HepG2 (cell line): Measurements from ENCODE around the gene DRC7. TPM values are rescaled to one million over a fixed set of nuclear protein-coding genes. Genes with fewer than 3 reads are reported as not detected.

ENCODE experiments used
- GTF3A ChIP-seq: sonication (generic); formaldehyde crosslinking; conservative IDR thresholded peaks from 2 replicates; pipeline ENCODE4 v1.4.0; 2020; ENCODE audit warnings: mild to moderate bottlenecking, missing genetic modification reagents
- GZF1 ChIP-seq: sonication (generic); formaldehyde crosslinking; IDR thresholded peaks from 2 replicates; pipeline ENCODE4 v1.5.1; 2020; ENCODE audit warnings: mild to moderate bottlenecking, missing genetic modification reagents
- PRMT3 ChIP-seq: sonication (generic); formaldehyde crosslinking; IDR thresholded peaks from 2 replicates; pipeline ENCODE4 v1.8.1; 2022; ENCODE audit warnings: low read depth, mild to moderate bottlenecking, moderate library complexity, missing genetic modification reagents, borderline replicate concordance
- REL ChIP-seq: sonication (generic); formaldehyde crosslinking; conservative IDR thresholded peaks from 2 replicates; pipeline ENCODE4 v1.8.0; 2022; ENCODE audit warnings: mild to moderate bottlenecking, missing genetic modification reagents, moderate library complexity
- RFXAP ChIP-seq: sonication (generic); formaldehyde crosslinking; IDR thresholded peaks from 2 replicates; pipeline ENCODE4 v1.4.0; 2020; ENCODE audit warnings: missing genetic modification reagents, borderline replicate concordance
- SNAI1 ChIP-seq: sonication (generic); formaldehyde crosslinking; IDR thresholded peaks from 2 replicates; pipeline ENCODE4 v1.5.0; 2020; ENCODE audit warnings: mild to moderate bottlenecking, missing genetic modification reagents, borderline replicate concordance
- SNRNP70 ChIP-seq: fragments of 200-400 bp; formaldehyde crosslinking; IDR thresholded peaks from 2 replicates; pipeline ENCODE4 v1.6.1; 2017; ENCODE audit warnings: mild to moderate bottlenecking, low read depth, low read length, moderate library complexity
- TEAD2 ChIP-seq: sonication (generic); formaldehyde crosslinking; IDR thresholded peaks from 2 replicates; pipeline ENCODE4 v1.9.0; 2021; ENCODE audit warnings: missing genetic modification reagents
- THAP9 ChIP-seq: sonication (generic); formaldehyde crosslinking; IDR thresholded peaks from 2 replicates; pipeline ENCODE4; 2020; ENCODE audit warnings: missing genetic modification reagents, mild to moderate bottlenecking, borderline replicate concordance
- ZBTB46 ChIP-seq: sonication (generic); formaldehyde crosslinking; IDR thresholded peaks from 2 replicates; pipeline ENCODE4 v1.4.0; 2020; ENCODE audit warnings: mild to moderate bottlenecking, missing genetic modification reagents, borderline replicate concordance
- ZC3H13 ChIP-seq: sonication (generic); formaldehyde crosslinking; IDR thresholded peaks from 2 replicates; pipeline ENCODE4 v1.8.1; 2023; ENCODE audit warnings: mild to moderate bottlenecking, missing genetic modification reagents, moderate library complexity
- ZNF30 ChIP-seq: sonication (generic); formaldehyde crosslinking; IDR thresholded peaks from 2 replicates; pipeline ENCODE4 v1.5.0; 2020; ENCODE audit warnings: mild to moderate bottlenecking, missing genetic modification reagents
- ZNF543 ChIP-seq: sonication (generic); formaldehyde crosslinking; IDR thresholded peaks from 2 replicates; pipeline ENCODE4 v1.4.0; 2020; ENCODE audit warnings: mild to moderate bottlenecking, missing genetic modification reagents
- ZNF563 ChIP-seq: sonication (generic); formaldehyde crosslinking; IDR thresholded peaks from 2 replicates; pipeline ENCODE4 v1.8.0; 2022; ENCODE audit warnings: mild to moderate bottlenecking, moderate library complexity, missing genetic modification reagents
- ZNF772 ChIP-seq: sonication (generic); formaldehyde crosslinking; IDR thresholded peaks from 2 replicates; pipeline ENCODE4 v1.5.0; 2020; ENCODE audit warnings: mild to moderate bottlenecking, missing genetic modification reagents
- polyA plus RNA-seq, 8 experiments: library from polyadenylated mRNA; depleted of rRNA in 3 of 8; stranded (reverse) in 7 of 8; unstranded in 1 of 8; fragments of >200 nt; fragmentation: Illumina TruSeq in 4 of 8; extraction: Trizol in 4 of 8; gene quantifications; 2 replicates each; pipeline versions ENCODE4 v1.2.1 to v1.2.3, GENCODE V29; 2011 to 2016; ENCODE audit warnings: low read depth in 4 of 8, missing spikeins in 1 of 8, mixed read lengths in 1 of 8; ENCODE audit not compliant: insufficient read depth in 1 of 8
- total RNA-seq, 5 experiments: library from RNA; depleted of rRNA; stranded (reverse); fragments of >200 nt; fragmentation: Illumina TruSeq; extraction: Trizol; gene quantifications; 2 replicates each; pipeline ENCODE4 v1.2.3, GENCODE V29; 2016; ENCODE audit warnings: low read depth in 1 of 5

Gene DRC7
- total and polyA plus RNA-seq, 2 of the 13 experiments (the other 11 are each of a cell fraction or from before 2014, with no cell fraction given) = 2.7 to 3.4 TPM

- peak; percentile 80; the same call in 1 of the 2 replicates for TF ChIP-seq ZNF543
- TF ChIP-seq ZNF563 (CRISPR knock-in tag) = no peak; the same call in 1 of the 2 replicates
- TF ChIP-seq GTF3A (CRISPR knock-in tag) = peak; percentile 84; the same call in 1 of the 2 replicates
- no peak for TF ChIP-seq ZNF772
- TF ChIP-seq RFXAP (CRISPR knock-in tag) = peak; percentile 82; the same call in 1 of the 2 replicates
- no peak for TF ChIP-seq ZNF30 (CRISPR knock-in tag)
- TF ChIP-seq SNRNP70 = no peak
- TF ChIP-seq GZF1 (CRISPR knock-in tag) = no peak
- TF ChIP-seq REL = no peak
- peak; percentile 79; the same call in 1 of the 2 replicates for TF ChIP-seq ZC3H13 (CRISPR knock-in tag)
- peak; percentile 85; the same call in 1 of the 2 replicates for TF ChIP-seq SNAI1 (CRISPR knock-in tag)
- TF ChIP-seq PRMT3 = no peak
- TF ChIP-seq TEAD2 = no peak
- no peak for TF ChIP-seq THAP9
- TF ChIP-seq ZBTB46 (CRISPR knock-in tag) = 0 out of 2 replicates have a peak, but pooled peaks have one; percentile 95
Measured at GRCh38 chr16:57667526-57668262, 26.9 kb upstream of the DRC7 start (continued).
